HEK293 (cell line): ENCODE measurements around the gene TRAF2.

Experiments used
- YY1 ChIP-seq: fragments of 450-650 bp; formaldehyde crosslinking; IDR thresholded peaks from 2 replicates; pipeline ENCODE4 v1.5.1; 2018; ENCODE audit warnings: missing biosample characterization, missing genetic modification characterization
- ZNF366 ChIP-seq: fragments of 450-650 bp; formaldehyde crosslinking; conservative IDR thresholded peaks from 2 replicates; pipeline ENCODE4 v1.5.1; 2016; ENCODE audit warnings: missing biosample characterization, missing genetic modification characterization
- ZNF76 ChIP-seq: fragments of 450-650 bp; formaldehyde crosslinking; IDR thresholded peaks from 2 replicates; pipeline ENCODE4; 2016; ENCODE audit warnings: low read depth, missing biosample characterization, missing genetic modification characterization, borderline replicate concordance
- TF ChIP-seq, protein P1 (sequence below): fragments of 450-650 bp; formaldehyde crosslinking; IDR thresholded peaks from 2 replicates; pipeline ENCODE4 v1.5.1; 2016; ENCODE audit warnings: missing biosample characterization, missing genetic modification characterization

DNA sequence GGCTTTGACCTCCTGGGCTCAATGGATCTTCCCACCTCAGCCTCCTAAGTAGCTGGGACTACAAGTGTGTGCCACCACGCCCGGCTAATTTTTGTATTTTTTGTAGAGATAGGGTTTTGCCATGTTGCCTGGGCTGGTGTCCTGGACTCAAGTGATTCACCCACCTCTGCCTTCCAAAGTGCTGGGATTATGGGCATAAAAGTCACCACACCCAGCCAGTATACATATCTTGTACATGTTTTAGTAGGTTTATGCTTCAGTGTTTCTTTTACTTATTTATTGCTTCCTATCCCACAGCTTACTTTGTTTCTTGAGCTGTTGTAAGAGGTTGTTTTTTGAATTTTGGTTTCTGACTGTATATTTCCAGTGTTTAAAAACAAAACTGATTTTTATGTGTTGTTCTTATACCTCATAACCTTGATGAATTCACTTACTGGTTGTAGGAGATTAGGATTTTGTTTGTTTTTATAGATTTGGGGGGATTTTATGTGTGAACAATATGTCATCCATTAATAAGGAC is 45.4 kb downstream of the TRAF2 start:
- TF ChIP-seq, protein P1, sequence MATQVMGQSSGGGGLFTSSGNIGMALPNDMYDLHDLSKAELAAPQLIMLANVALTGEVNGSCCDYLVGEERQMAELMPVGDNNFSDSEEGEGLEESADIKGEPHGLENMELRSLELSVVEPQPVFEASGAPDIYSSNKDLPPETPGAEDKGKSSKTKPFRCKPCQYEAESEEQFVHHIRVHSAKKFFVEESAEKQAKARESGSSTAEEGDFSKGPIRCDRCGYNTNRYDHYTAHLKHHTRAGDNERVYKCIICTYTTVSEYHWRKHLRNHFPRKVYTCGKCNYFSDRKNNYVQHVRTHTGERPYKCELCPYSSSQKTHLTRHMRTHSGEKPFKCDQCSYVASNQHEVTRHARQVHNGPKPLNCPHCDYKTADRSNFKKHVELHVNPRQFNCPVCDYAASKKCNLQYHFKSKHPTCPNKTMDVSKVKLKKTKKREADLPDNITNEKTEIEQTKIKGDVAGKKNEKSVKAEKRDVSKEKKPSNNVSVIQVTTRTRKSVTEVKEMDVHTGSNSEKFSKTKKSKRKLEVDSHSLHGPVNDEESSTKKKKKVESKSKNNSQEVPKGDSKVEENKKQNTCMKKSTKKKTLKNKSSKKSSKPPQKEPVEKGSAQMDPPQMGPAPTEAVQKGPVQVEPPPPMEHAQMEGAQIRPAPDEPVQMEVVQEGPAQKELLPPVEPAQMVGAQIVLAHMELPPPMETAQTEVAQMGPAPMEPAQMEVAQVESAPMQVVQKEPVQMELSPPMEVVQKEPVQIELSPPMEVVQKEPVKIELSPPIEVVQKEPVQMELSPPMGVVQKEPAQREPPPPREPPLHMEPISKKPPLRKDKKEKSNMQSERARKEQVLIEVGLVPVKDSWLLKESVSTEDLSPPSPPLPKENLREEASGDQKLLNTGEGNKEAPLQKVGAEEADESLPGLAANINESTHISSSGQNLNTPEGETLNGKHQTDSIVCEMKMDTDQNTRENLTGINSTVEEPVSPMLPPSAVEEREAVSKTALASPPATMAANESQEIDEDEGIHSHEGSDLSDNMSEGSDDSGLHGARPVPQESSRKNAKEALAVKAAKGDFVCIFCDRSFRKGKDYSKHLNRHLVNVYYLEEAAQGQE (tag by site-specific recombination): no peak
- TF ChIP-seq YY1 (tag by site-specific recombination) (no peak), ZNF76 (tag by site-specific recombination) (no peak), ZNF366 (tag by site-specific recombination) (no peak)
